Mesothelial cell of epicardium (in vitro differentiated cells): ENCODE data around the gene ALDH1B1. TPM values are rescaled to one million over a fixed set of nuclear protein-coding genes. Genes with fewer than 3 reads are reported as not detected.

ENCODE experiments used
- DNase-seq, 2 experiments: peaks; one replicate each; pipeline ENCODE4 v3.0.0; 2021; ENCODE audit warnings: low spot score in 2 of 2; ENCODE audit not compliant: unreplicated experiment in 2 of 2
- H3K27ac Mint-ChIP-seq: 2 replicates; pipeline ENCODE4 v1.8.0; 2021; ENCODE audit warnings: mixed read lengths
- H3K27me3 Mint-ChIP-seq: 2 replicates; pipeline ENCODE4 v1.8.0; 2021; ENCODE audit warnings: low read depth, mixed read lengths
- H3K36me3 Mint-ChIP-seq: 2 replicates; pipeline ENCODE4 v1.8.0; 2021; ENCODE audit warnings: mixed read lengths
- H3K4me1 Mint-ChIP-seq: 2 replicates; pipeline ENCODE4 v1.8.0; 2021; ENCODE audit warnings: mixed read lengths
- H3K4me3 Mint-ChIP-seq: 2 replicates; pipeline ENCODE4 v1.8.0; 2021; ENCODE audit warnings: mild to moderate bottlenecking, moderate library complexity, mixed read lengths
- H3K9me3 Mint-ChIP-seq: 2 replicates; pipeline ENCODE4 v1.8.0; 2021; ENCODE audit warnings: mixed read lengths
- CTCF ChIP-seq: fragments of 200-600 bp; sonication (generic); IDR thresholded peaks from one replicate; pipeline ENCODE4 v1.5.0; 2021; ENCODE audit warnings: antibody characterized with exemption; ENCODE audit not compliant: unreplicated experiment
- total RNA-seq: library from RNA; stranded (reverse); gene quantifications from 3 replicates; pipeline ENCODE4 v1.2.1, GENCODE V29; 2021

ALDH1B1 gene
- total RNA-seq, 1 donor from 2014 or later: 17.5 TPM

- no peak overlapping the region for H3K27ac Mint-ChIP-seq
These were observed 23.4 kb downstream of the ALDH1B1 start for GRCh38 chr9:38415856-38416255.

GRCh38 chr9:38416461-38416860 is 24.0 kb downstream of the ALDH1B1 start:
- no peak for DNase-seq
- Mint-ChIP-seq H3K27ac (no peak overlapping the region), H3K4me3 (no peak overlapping the region), H3K9me3 (no peaks in the 10 kb centered on the region), H3K27me3 (peaks cover 49% of the 10 kb centered on the region), H3K36me3 (no peaks in the 10 kb centered on the region), H3K4me1 (peaks cover 6% of the 10 kb centered on the region)
- TF ChIP-seq CTCF: no peak

More at GRCh38 chr9:38415856-38416255, 23.4 kb downstream of the ALDH1B1 start:
- Mint-ChIP-seq H3K36me3 (no peaks in the 10 kb centered on the region), H3K4me1 (peaks cover 3% of the 10 kb centered on the region), H3K4me3 (no peak overlapping the region), H3K9me3 (no peaks in the 10 kb centered on the region), H3K27me3 (peaks cover 46% of the 10 kb centered on the region)
- no peak for TF ChIP-seq CTCF
- DNase-seq: no peak

- DNase-seq: no peak
- Mint-ChIP-seq H3K4me1 (peaks cover 12% of the 10 kb centered on the region), H3K27me3 (peaks cover 53% of the 10 kb centered on the region), H3K4me3 (no peak overlapping the region), H3K27ac (no peak overlapping the region), H3K36me3 (no peaks in the 10 kb centered on the region), H3K9me3 (no peaks in the 10 kb centered on the region)
- TF ChIP-seq CTCF: peak; percentile 39
These were observed 24.8 kb downstream of the ALDH1B1 start for GRCh38 chr9:38417003-38417945.

- peaks cover 10% of the 10 kb centered on the region for H3K4me1 Mint-ChIP-seq
These were observed 25.9 kb downstream of the ALDH1B1 start for GRCh38 chr9:38418366-38418765.

GRCh38 chr9:38419181-38419580 is 26.7 kb downstream of the ALDH1B1 start:
- DNase-seq: no peak
- Mint-ChIP-seq H3K9me3 (no peaks in the 10 kb centered on the region), H3K27me3 (peaks cover 62% of the 10 kb centered on the region), H3K4me3 (no peak overlapping the region), H3K27ac (no peak overlapping the region), H3K36me3 (no peaks in the 10 kb centered on the region), H3K4me1 (peaks cover 10% of the 10 kb centered on the region)
- TF ChIP-seq CTCF: no peak

More at GRCh38 chr9:38418366-38418765, 25.9 kb downstream of the ALDH1B1 start:
- no peak for DNase-seq
- no peak for TF ChIP-seq CTCF
- no peak overlapping the region for H3K4me3 Mint-ChIP-seq
- H3K27ac Mint-ChIP-seq: no peak overlapping the region
- no peaks in the 10 kb centered on the region for H3K9me3 Mint-ChIP-seq
- H3K36me3 Mint-ChIP-seq: no peaks in the 10 kb centered on the region
- H3K27me3 Mint-ChIP-seq: peaks cover 60% of the 10 kb centered on the region
